Mucosa of descending colon (tissue), 3 donors: ENCODE results near the gene AP3S1. TPM values are rescaled to one million over a fixed set of nuclear protein-coding genes. Genes with fewer than 3 reads are reported as not detected.
A peak's percentile ranks its signal among the peaks of the same experiment; 100 is the strongest.
"Not testable (repeated sequence)": the region's sequence is repeated elsewhere in the genome, so short reads cannot be mapped to it uniquely, and the experiment has no call there.

Experiments used
- ATAC-seq: fragments of 200-7000 bp; cut with Tn5 transposase; one replicate; pipeline ENCODE4 v1.9.1; 2020; ENCODE audit warnings: mild to moderate bottlenecking, moderate library complexity
- DNase-seq, 3 donors: peaks; one replicate each; pipeline ENCODE4 v3.0.0-alpha.2; 2020
- H3K36me3 ChIP-seq: fragments of 200-600 bp; one replicate; pipeline ENCODE4 v1.8.0; 2021; ENCODE audit warnings: low read depth, mild to moderate bottlenecking
- H3K4me1 ChIP-seq: fragments of 200-600 bp; one replicate; pipeline ENCODE4 v1.8.0; 2021; ENCODE audit warnings: low read depth, mild to moderate bottlenecking
- H3K4me3 ChIP-seq: fragments of 200-600 bp; one replicate; pipeline ENCODE4 v1.8.0; 2021; ENCODE audit warnings: mild to moderate bottlenecking
- H3K9me3 ChIP-seq: fragments of 200-600 bp; one replicate; pipeline ENCODE4 v1.8.0; 2021; ENCODE audit warnings: mild to moderate bottlenecking
- intact Hi-C, 2 donors: fragments of 100-400 bp; cut with DNase I in 1 of 2; cut with micrococcal nuclease in 1 of 2; formaldehyde crosslinking; loops; one replicate each; pipeline versions ENCODE4 v1.11.0 to v1.11.1; 2022; cut with DNase I, micrococcal nuclease
- total RNA-seq, 3 donors: library from RNA; stranded (reverse); fragmentation: NEBNext Ultra II Directional in 2 of 3; extraction: Animal tissue kit (Norgen Biotek cat#: 25700) in 2 of 3; gene quantifications; one replicate each; pipeline versions ENCODE4 v1.2.1 to v1.2.4, GENCODE V29; 2021 to 2023
- TF ChIP-seq, protein P1 (sequence below): fragments of 200-600 bp; IDR thresholded peaks from one replicate; pipeline ENCODE4 v1.8.0; 2022; ENCODE audit warnings: antibody characterized with exemption, mild to moderate bottlenecking
- donor health status: DM: no; HTN: no; CAD: no; lungs with moderate emphysema.
- donor health status: DM: no; HTN: no; CAD: no.
- donor health status: DM: no; HTN: yes; CAD: no.

The AP3S1 gene
- total RNA-seq, 3 donors from 2014 or later, result 75.5 to 94.8 (median 76.2) TPM

DNA sequence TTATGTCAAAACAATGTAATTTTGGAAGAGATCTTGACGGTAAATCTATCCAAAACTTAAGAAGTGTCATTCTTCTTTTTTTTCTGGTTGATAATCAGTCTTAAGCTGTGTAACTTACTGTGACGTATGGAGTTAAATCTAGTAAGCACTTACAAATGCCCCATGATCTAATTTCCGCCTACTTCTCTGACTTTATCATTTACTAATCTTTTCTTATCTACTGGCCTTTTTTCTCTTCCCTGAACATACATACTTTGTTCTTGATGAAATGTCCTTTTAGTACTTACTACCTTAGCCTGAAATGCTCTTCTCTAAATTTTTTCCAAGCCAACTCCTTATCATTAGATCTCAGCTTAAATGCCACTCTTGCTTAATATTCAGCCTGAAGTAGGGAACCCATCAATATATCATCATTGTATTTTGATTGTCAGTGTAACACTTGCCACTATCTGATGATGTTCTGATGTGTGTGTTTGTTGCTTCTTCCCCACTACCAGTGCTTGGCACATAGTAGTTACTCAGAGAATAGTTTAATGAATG, 27.6 kb downstream of the AP3S1 start:
- TF ChIP-seq, protein P1, sequence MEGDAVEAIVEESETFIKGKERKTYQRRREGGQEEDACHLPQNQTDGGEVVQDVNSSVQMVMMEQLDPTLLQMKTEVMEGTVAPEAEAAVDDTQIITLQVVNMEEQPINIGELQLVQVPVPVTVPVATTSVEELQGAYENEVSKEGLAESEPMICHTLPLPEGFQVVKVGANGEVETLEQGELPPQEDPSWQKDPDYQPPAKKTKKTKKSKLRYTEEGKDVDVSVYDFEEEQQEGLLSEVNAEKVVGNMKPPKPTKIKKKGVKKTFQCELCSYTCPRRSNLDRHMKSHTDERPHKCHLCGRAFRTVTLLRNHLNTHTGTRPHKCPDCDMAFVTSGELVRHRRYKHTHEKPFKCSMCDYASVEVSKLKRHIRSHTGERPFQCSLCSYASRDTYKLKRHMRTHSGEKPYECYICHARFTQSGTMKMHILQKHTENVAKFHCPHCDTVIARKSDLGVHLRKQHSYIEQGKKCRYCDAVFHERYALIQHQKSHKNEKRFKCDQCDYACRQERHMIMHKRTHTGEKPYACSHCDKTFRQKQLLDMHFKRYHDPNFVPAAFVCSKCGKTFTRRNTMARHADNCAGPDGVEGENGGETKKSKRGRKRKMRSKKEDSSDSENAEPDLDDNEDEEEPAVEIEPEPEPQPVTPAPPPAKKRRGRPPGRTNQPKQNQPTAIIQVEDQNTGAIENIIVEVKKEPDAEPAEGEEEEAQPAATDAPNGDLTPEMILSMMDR, result no peak
- ATAC-seq (no peak), DNase-seq (no peak)
- intact Hi-C loops, result no loop called here
- H3K36me3 ChIP-seq, result no peaks in the 10 kb centered on the region
- H3K4me3 ChIP-seq, result no peak overlapping the region
- peaks cover 3% of the 10 kb centered on the region for H3K4me1 ChIP-seq
- H3K9me3 ChIP-seq, result no peaks in the 10 kb centered on the region

DNA sequence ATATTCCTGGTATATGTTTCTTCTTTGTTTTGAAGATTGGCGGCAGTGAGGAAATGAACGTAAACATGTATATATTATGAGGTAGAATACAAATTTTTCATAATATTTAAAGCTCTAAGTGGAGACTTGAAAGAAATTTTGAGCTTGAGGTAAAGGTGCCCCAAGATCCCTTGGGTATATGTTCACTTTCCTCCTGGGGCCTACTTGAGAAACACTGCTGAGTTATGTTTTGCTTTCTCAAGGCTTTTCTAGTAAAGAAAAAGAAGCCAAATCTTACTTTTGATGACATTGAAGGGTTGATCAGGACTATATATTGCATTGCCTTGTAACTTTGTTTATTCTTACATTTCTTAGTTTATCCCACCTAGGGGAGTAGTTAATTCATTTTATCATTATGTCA, 30.7 kb downstream of the AP3S1 start:
- ATAC-seq, result no peak
- H3K36me3 ChIP-seq, result no peaks in the 10 kb centered on the region
- no peaks in the 10 kb centered on the region for H3K9me3 ChIP-seq
- H3K4me1 ChIP-seq, result no peaks in the 10 kb centered on the region
- intact Hi-C loops, result no loop called here
- no peak overlapping the region for H3K4me3 ChIP-seq
- TF ChIP-seq, protein P1, result no peak
- DNase-seq, result no peak

DNA sequence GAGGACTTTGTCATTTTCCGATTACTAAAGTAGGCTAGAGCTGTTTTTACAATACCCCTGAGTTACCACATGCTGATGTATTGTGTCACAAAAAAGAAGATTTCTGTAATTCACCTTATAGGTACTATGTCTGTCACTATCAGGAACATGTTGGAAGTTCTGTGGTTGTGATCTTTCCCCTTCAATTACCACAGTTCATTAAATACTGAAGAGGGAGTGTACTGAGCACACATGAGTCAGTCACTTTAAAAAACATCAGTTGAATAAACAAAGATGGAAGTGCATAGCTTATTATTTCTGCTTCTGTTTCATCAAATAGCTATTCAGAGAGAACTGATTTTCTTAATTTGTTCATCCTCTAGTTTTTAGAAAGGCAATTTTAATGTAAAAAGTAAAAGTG, 31.7 kb downstream of the AP3S1 start:
- ATAC-seq (no peak), DNase-seq (no peak)
- Histone ChIP-seq H3K4me3 (peak overlapping the region; percentile 1), H3K36me3 (no peaks in the 10 kb centered on the region), H3K4me1 (no peaks in the 10 kb centered on the region), H3K9me3 (no peaks in the 10 kb centered on the region)
- intact Hi-C loops, result no loop called here
- TF ChIP-seq, protein P1, result no peak

DNA sequence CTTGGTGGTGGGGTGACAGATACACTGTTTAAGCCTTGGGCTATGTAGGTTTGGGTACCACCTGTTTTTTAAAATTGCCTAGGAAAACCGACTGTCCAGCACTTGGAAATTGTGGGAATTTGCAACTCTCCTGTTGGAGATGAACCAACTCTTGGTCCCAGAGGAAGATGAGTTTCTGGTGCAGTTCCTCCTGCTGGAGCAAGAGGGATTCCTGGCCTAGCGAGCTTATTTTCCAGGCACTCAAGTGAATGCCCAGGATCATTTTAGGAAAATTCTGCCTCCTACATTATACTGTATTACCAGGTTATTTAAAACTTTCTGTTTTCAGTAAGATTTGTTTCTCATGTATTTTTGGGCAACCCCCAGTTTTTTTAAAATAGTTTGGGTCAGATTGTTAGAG, 33.7 kb downstream of the AP3S1 start:
- intact Hi-C loops, result no loop called here
- H3K4me1 ChIP-seq, result no peaks in the 10 kb centered on the region
- ATAC-seq (no peak), DNase-seq (no peak)
- no peaks in the 10 kb centered on the region for H3K36me3 ChIP-seq
- H3K4me3 ChIP-seq, result no peak overlapping the region
- no peaks in the 10 kb centered on the region for H3K9me3 ChIP-seq
- TF ChIP-seq, protein P1, result no peak

DNA sequence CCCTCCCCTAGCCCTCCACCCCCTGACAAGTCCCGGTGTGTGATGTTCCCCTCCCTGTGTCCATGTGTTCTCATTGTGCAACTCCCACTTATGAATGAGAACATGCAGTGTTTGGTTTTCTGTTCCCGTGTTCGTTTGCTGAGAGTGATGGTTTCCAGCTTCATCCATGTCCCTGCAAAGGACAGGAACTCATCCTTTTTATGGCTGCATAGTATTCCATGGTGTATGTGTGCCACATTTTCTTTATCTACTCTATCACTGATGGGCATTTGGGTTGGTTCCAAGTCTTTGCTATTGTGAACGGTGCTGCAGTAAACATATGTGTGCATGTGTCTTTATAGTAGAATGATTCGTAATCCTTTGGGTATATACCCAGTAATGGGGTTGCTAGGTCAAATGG, 35.6 kb downstream of the AP3S1 start:
- DNase-seq, H3K4me3 ChIP-seq, intact Hi-C loops, ATAC-seq, H3K9me3 ChIP-seq, H3K36me3 ChIP-seq, H3K4me1 ChIP-seq: not testable (repeated sequence)

DNA sequence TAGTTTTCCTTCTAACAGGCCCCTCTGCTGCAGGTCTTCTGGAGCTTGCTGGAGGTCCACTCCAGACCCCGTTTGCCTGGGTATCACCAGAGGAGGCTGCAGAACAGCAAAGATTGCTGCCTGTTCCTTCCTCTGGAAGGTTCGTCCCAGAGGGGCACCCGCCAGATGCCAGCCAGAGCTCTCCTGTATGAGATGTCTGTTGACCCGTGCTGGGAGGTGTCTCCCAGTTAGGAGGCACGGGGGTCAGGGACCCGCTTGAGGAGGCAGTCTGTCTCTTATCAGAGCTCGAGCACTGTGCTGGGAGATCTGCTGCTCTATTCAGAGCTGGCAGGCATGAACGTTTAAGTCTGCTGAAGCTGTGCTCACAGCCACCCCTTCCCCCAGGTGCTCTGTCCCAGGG, 40.7 kb downstream of the AP3S1 start:
- DNase-seq, H3K36me3 ChIP-seq, ATAC-seq, H3K4me1 ChIP-seq, H3K9me3 ChIP-seq, intact Hi-C loops, H3K4me3 ChIP-seq: not testable (repeated sequence)

DNA sequence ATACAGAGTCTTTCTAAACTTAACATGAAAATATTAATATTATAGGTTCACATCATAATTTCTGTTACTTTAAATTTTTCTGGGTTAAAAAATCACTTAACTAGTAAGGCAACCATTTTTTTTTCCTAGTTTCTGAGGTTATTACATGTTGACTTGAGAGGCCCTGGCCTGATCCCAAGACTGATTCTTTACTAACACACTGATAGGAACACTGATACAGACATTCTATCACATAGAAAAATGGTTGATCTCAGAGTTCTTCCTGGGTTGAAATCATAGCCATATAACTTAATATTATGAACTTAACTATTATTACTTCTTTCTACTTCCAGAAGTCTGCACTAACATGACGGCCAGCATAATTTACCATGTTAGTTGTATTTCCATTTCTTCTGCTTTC, 43.0 kb downstream of the AP3S1 start:
- TF ChIP-seq, protein P1, result no peak
- DNase-seq, result no peak
- intact Hi-C loops, result no loop called here
- no peak for ATAC-seq
- Histone ChIP-seq H3K4me1 (peaks cover 9% of the 10 kb centered on the region), H3K36me3 (no peaks in the 10 kb centered on the region), H3K9me3 (no peaks in the 10 kb centered on the region), H3K4me3 (no peak overlapping the region)

DNA sequence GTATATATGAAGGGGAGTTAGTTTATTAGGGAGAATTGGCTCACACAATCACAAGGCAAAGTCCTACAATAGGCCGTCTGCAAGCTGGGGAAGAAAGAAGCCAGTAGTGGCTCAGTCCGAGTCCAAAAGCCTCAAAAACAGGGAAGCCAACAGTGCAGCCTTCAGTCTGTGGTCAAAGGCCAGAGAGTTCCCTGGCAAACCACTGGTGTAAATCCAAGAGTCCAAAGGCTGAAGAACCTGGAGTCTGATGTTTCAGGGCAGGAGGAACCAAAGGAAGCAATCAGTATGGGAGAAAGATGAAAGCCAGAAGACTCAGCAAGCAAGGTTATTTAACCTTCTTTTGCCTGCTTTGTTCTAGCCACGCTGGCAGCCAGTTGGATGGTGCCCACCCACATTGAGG, 43.5 kb downstream of the AP3S1 start:
- intact Hi-C loops, H3K36me3 ChIP-seq, H3K4me3 ChIP-seq, H3K9me3 ChIP-seq, H3K4me1 ChIP-seq: not testable (repeated sequence)
- peak in 2 of 3 donors; percentile 10 to 25 for DNase-seq
- ATAC-seq, result peak; percentile 64
